VCaP (cell line): ENCODE measurements around the gene COL13A1.

Source experiments
- H3K27ac ChIP-seq: fragments of 450-650 bp; 2 replicates; pipeline ENCODE4 v1.5.1; 2017
- CTCF ChIP-seq: fragments of 450-650 bp; conservative IDR thresholded peaks from 2 replicates; pipeline ENCODE4 v1.5.1; 2017; ENCODE audit warnings: mild to moderate bottlenecking, moderate library complexity

COL13A1 gene

GRCh38 chr10:69873135-69873639 lies 71.5 kb downstream of the COL13A1 start:
- no peak overlapping the region for H3K27ac ChIP-seq
- no peak for TF ChIP-seq CTCF

GRCh38 chr10:69874449-69874848 lies 72.7 kb downstream of the COL13A1 start:
- no peak for TF ChIP-seq CTCF
- no peak overlapping the region for H3K27ac ChIP-seq

GRCh38 chr10:69875856-69876255 lies 74.2 kb downstream of the COL13A1 start:
- TF ChIP-seq CTCF = no peak

GRCh38 chr10:69876286-69876685 lies 74.6 kb downstream of the COL13A1 start:
- TF ChIP-seq CTCF = no peak

More at GRCh38 chr10:69875856-69876255, 74.2 kb downstream of the COL13A1 start:
- no peak overlapping the region for H3K27ac ChIP-seq

GRCh38 chr10:69876931-69877330 lies 75.2 kb downstream of the COL13A1 start:
- TF ChIP-seq CTCF = no peak
- no peak overlapping the region for H3K27ac ChIP-seq

More at GRCh38 chr10:69876286-69876685, 74.6 kb downstream of the COL13A1 start:
- H3K27ac ChIP-seq = no peak overlapping the region

GRCh38 chr10:69878038-69878437 lies 76.3 kb downstream of the COL13A1 start:
- H3K27ac ChIP-seq = no peak overlapping the region
- no peak for TF ChIP-seq CTCF

- TF ChIP-seq CTCF = no peak
- no peak overlapping the region for H3K27ac ChIP-seq
Measured at GRCh38 chr10:69878951-69879350, 77.2 kb downstream of the COL13A1 start.
